Raji (cell line): ENCODE measurements around the gene BOLA3.

ENCODE experiments used
- POLR2A ChIP-seq: IDR thresholded peaks from 2 replicates; pipeline ENCODE4 v1.6.1; 2011; ENCODE audit warnings: low read depth, low read length, control low read depth; ENCODE audit not compliant: insufficient read depth

BOLA3 gene

GRCh38 chr2:74119912-74120825 is 27.5 kb downstream of the BOLA3 start:
- peak; percentile 38; the same call in 1 of the 2 replicates for TF ChIP-seq POLR2A

DNA sequence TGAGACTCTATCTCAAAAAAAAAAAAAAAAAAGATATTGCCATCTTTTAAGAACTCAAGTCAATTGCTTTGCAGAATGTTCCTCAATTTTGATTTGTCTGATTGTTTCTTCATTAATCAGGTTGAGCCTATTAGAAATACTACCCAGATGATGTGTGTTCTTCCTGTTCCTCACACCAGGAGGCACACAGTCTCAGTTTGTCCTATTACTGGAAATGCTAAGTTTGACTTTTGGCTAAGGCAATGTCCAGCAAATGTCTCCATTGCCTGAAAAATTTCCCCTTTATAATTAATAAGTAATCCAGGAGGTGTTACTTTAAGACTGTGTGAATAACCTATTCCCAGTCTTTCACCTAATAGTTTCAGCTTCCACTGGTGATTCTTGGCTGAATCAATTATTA is 28.4 kb downstream of the BOLA3 start:
- TF ChIP-seq POLR2A, result no peak

DNA sequence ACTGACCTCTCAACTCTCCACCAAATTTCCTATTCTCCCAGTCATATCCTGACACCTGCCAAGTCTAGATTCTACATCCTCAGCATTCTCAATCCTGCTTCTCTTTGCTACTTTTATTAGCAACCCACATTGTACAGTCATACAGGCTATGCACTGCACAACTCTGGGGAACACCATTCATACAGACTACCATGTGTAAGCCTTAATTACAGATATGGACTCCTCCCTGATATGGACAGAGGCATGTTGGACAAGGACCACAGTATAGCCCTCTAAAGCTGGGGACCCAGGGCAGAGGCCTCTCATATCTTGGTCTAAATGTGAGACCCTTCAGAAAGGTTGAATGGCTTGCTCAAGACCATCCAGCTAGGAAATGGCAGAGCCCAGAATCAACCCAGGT is 36.3 kb downstream of the BOLA3 start:
- no peak for TF ChIP-seq POLR2A

GRCh38 chr2:74110537-74110936 is 37.2 kb downstream of the BOLA3 start:
- no peak for TF ChIP-seq POLR2A

DNA sequence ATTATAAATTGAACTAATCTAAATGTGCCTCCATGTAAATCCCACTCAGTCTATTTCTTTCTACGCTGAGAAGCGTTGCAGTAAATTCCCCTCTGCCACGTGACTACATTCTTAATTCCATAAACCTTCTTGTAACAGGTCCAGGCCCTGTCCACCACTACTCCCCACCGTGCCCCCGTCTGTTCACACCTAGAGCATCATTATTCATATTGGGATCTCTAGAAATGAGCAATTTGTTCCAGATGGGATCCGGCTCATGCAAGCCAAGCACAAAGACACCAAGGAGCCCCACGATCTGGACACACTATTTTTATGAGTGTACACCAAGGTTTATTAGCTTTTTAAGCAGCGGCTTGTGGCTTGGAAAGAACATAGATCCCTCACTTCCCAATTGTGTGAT is 38.2 kb downstream of the BOLA3 start:
- TF ChIP-seq POLR2A, result no peak

- no peak for TF ChIP-seq POLR2A
Measured at GRCh38 chr2:74107071-74107470, 40.6 kb downstream of the BOLA3 start.

DNA sequence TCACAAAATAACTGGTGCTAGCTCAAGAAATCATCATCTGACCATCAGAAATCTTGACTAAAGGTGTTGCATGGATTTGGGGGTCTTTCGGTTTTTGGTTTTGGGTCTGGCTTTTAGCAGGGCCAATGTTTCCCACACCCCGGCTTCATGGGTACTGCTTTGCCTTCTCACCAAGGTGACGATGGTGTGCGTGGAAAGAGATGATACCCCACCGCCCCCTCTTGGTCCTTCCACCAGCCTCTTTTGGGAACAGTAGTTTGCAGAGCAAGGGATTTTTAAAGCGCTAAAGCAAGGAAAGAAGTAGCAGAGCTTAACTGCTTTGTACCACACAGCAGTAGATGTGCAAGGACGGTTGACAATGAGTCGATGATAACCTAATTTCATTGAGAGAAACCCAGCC is 42.3 kb downstream of the BOLA3 start:
- no peak for TF ChIP-seq POLR2A

- no peak for TF ChIP-seq POLR2A
Measured at GRCh38 chr2:74104839-74105238, 42.9 kb downstream of the BOLA3 start.

GRCh38 chr2:74103763-74104162 is 43.9 kb downstream of the BOLA3 start:
- TF ChIP-seq POLR2A, result no peak

- TF ChIP-seq POLR2A, result no peak
Measured at GRCh38 chr2:74102516-74102915, 45.2 kb downstream of the BOLA3 start.

DNA sequence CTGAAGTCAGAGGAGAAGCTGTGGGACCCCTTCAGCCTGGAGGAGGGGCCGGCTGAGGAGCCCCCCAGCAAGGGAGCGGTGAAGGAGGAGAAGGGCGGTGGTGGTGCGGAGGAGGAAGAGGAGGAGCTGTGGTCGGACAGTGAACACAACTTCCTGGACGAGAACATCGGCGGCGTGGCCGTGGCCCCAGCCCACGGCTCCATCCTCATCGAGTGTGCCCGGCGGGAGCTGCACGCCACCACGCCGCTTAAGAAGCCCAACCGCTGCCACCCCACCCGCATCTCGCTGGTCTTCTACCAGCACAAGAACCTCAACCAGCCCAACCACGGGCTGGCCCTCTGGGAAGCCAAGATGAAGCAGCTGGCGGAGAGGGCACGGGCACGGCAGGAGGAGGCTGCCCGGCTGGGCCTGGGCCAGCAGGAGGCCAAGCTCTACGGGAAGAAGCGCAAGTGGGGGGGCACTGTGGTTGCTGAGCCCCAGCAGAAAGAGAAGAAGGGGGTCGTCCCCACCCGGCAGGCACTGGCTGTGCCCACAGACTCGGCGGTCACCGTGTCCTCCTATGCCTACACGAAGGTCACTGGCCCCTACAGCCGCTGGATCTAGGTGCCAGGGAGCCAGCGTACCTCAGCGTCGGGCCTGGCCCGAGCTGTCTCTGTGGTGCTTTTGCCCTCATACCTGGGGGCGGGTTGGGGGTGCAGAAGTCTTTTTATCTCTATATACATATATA is 46.0 kb downstream of the BOLA3 start:
- TF ChIP-seq POLR2A, result no peak

DNA sequence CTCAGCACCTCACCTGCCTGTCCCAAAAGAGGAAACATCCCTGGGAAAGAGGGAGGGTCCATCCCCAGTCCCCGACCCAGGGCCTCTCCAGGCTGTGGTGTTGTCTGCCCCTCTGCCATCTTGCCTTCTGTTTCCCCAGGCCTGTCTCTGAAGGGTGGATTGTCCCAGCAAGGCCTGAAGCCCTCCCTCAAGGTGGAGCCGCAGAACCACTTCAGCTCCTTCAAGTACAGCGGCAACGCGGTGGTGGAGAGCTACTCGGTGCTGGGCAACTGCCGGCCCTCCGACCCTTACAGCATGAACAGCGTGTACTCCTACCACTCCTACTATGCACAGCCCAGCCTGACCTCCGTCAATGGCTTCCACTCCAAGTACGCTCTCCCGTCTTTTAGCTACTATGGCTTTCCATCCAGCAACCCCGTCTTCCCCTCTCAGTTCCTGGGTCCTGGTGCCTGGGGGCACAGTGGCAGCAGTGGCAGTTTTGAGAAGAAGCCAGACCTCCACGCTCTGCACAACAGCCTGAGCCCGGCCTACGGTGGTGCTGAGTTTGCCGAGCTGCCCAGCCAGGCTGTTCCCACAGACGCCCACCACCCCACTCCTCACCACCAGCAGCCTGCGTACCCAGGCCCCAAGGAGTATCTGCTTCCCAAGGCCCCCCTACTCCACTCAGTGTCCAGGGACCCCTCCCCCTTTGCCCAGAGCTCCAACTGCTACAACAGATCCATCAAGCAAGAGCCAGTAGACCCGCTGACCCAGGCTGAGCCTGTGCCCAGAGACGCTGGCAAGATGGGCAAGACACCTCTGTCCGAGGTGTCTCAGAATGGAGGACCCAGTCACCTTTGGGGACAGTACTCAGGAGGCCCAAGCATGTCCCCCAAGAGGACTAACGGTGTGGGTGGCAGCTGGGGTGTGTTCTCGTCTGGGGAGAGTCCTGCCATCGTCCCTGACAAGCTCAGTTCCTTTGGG is 47.2 kb downstream of the BOLA3 start:
- TF ChIP-seq POLR2A, result no peak

GRCh38 chr2:74099835-74100234 is 47.9 kb downstream of the BOLA3 start:
- no peak for TF ChIP-seq POLR2A

- no peak for TF ChIP-seq POLR2A
Measured at GRCh38 chr2:74099271-74099670, 48.4 kb downstream of the BOLA3 start.

DNA sequence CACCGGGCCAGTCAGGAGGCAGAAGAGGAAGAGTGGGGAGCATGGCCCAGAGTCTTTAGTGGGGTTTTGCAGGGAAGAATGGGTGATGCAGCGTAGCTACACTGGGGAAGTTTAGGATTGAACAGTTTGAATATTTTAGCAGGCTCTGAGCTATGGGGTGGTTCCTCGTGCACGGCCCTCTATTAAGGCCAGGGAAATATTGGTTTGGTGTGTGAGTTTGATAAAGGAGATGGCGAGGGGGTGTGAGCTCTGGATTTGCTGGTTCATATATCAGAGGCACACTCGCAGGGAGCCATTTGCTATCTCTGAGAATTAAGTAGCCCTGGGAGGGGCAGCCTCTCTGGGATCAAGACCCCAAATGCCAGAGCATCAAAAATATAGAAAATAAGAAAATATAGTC is 50.1 kb downstream of the BOLA3 start:
- no peak for TF ChIP-seq POLR2A
